ENCODE measurements around the gene RCBTB1. TPM values are rescaled to one million over a fixed set of nuclear protein-coding genes. Genes with fewer than 3 reads are reported as not detected.
"Not testable (repeated sequence)": the region's sequence is repeated elsewhere in the genome, so short reads cannot be mapped to it uniquely, and the experiment has no call there.

Gene RCBTB1
- polyA plus RNA-seq, 1 of the 3 experiments (the other 2 are of a cell fraction): 13.2 TPM

GRCh38 chr13:49594576-49594975, 9.2 kb upstream of the RCBTB1 start (continued):
- no peak for TF ChIP-seq FOXM1 (IDR thresholded peaks at IDR 0.05; ENCODE audit: low read depth)
- TF ChIP-seq TAF1 (IDR thresholded peaks at IDR 0.05; ENCODE audit: borderline replicate concordance, low read depth, low read length): no peak
- no peak for TF ChIP-seq FOSL2 (IDR thresholded peaks at IDR 0.05; ENCODE audit: borderline replicate concordance, low read depth)
- no peak for TF ChIP-seq RAD21 (IDR thresholded peaks at IDR 0.05; ENCODE audit: low read length)

DNA sequence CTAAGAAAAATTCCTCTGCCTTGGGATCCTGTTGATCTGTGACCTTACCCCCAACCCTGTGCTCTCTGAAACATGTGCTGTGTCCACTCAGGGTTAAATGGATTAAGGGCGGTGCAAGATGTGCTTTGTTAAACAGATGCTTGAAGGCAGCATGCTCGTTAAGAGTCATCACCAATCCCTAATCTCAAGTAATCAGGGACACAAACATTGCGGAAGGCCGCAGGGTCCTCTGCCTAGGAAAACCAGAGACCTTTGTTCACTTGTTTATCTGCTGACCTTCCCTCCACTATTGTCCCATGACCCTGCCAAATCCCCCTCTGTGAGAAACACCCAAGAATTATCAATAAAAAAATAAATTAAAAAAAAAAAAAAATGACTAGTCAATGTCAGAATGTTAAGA, 8.5 kb upstream of the RCBTB1 start:
- H3K9ac ChIP-seq; H2AFZ ChIP-seq (ENCODE audit: low read depth); H3K4me3 ChIP-seq (ENCODE audit: low read depth in 2 of 2, low read length in 1 of 2); DNase-seq; H3K79me2 ChIP-seq (ENCODE audit: insufficient read depth); H3K9me3 ChIP-seq; H3K9me2 ChIP-seq; H3K4me2 ChIP-seq; H3K36me3 ChIP-seq (replicated peaks in 1 of 2; ENCODE audit: control insufficient read depth in 1 of 2, insufficient read depth in 2 of 2, low read length in 1 of 2); H3K4me1 ChIP-seq (ENCODE audit: control insufficient read depth in 1 of 2, insufficient read depth in 2 of 2, low read depth in 1 of 2, low read length in 1 of 2); H3K27ac ChIP-seq (ENCODE audit: low read depth in 2 of 2, low read length in 1 of 2); POLR2A ChIA-PET; H4K20me1 ChIP-seq (ENCODE audit: insufficient read depth); H3K27me3 ChIP-seq (ENCODE audit: insufficient read depth); H3F3A ChIP-seq (replicated peaks; ENCODE audit: insufficient read depth): not testable (repeated sequence)
- WGBS (ENCODE audit: low lambda C conversion rate): no CpG with 5 or more reads among the region's 4 CpGs
- CTCF ChIA-PET: interaction anchor here (1.2 kb wide), 1 partner anchor 13 kb away, joined by 3 read pairs; no protein-coding TSS in a partner anchor

DNA sequence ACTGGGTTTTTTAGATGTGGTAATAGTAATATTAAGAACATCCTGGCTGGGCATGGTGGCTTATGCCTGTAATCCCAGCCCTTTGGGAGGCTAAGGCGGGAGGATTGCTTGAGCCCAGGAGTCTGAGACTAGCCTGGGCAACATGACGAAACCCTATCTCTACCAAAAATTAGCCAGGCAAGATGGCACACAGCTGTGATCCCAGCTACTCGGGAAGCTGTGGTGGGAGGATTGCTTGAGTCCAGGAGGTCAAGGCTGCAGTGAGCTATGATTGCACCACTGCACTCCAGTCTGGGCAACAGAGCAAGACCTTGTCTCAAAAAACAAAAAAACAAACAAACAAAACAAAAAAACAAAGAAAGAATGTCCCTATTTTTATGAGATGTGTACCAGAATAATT, 5.4 kb upstream of the RCBTB1 start:
- H3K9ac ChIP-seq; H3K4me3 ChIP-seq (ENCODE audit: low read depth in 2 of 2, low read length in 1 of 2); POLR2A ChIA-PET; H3K4me1 ChIP-seq (ENCODE audit: control insufficient read depth in 1 of 2, insufficient read depth in 2 of 2, low read depth in 1 of 2, low read length in 1 of 2); H3F3A ChIP-seq (replicated peaks; ENCODE audit: insufficient read depth); H2AFZ ChIP-seq (ENCODE audit: low read depth); H3K9me2 ChIP-seq; H4K20me1 ChIP-seq (ENCODE audit: insufficient read depth); DNase-seq; H3K27ac ChIP-seq (ENCODE audit: low read depth in 2 of 2, low read length in 1 of 2); H3K79me2 ChIP-seq (ENCODE audit: insufficient read depth); H3K4me2 ChIP-seq; H3K36me3 ChIP-seq (replicated peaks in 1 of 2; ENCODE audit: control insufficient read depth in 1 of 2, insufficient read depth in 2 of 2, low read length in 1 of 2); H3K27me3 ChIP-seq (ENCODE audit: insufficient read depth); H3K9me3 ChIP-seq: not testable (repeated sequence)
- 77% methylated on average over 3 of the region's 3 CpGs for WGBS (ENCODE audit: low lambda C conversion rate)
- CTCF ChIA-PET: interaction anchor here (1.7 kb wide), 1 partner anchor 16 kb away, joined by 6 read pairs; no protein-coding TSS in a partner anchor

GRCh38 chr13:49587311-49587847, 2.0 kb upstream of the RCBTB1 start:
- no peaks in the 10 kb centered on the region for H3K9me2 ChIP-seq
- no peak for TF ChIP-seq CHD2 (IDR thresholded peaks at IDR 0.05; ENCODE audit: low read length, partially characterized antibody)
- TF ChIP-seq MEF2A (IDR thresholded peaks at IDR 0.05; ENCODE audit: borderline replicate concordance, low read depth): no peak
- TF ChIP-seq USF2 (IDR thresholded peaks at IDR 0.05; ENCODE audit: borderline replicate concordance, low read depth, low read length): no peak
- TF ChIP-seq SIN3A (IDR thresholded peaks at IDR 0.05; ENCODE audit: borderline replicate concordance, low read depth, low read length): no peak
- no peak for TF ChIP-seq RXRA (IDR thresholded peaks at IDR 0.05; ENCODE audit: borderline replicate concordance, low read depth)
- TF ChIP-seq EP300 (IDR thresholded peaks at IDR 0.05; ENCODE audit: borderline replicate concordance in 1 of 2, low read depth in 1 of 2, low read length in 1 of 2): no peak
- H3K27me3 ChIP-seq (ENCODE audit: insufficient read depth): no peaks in the 10 kb centered on the region
- H3K36me3 ChIP-seq (replicated peaks in 1 of 2; ENCODE audit: control insufficient read depth in 1 of 2, insufficient read depth in 2 of 2, low read length in 1 of 2): no peaks in the 10 kb centered on the region
- H3K79me2 ChIP-seq (ENCODE audit: insufficient read depth): peaks cover 27% of the 10 kb centered on the region
- H4K20me1 ChIP-seq (ENCODE audit: insufficient read depth): no peaks in the 10 kb centered on the region
- no peak for DNase-seq
- no peak overlapping the region for H3K9ac ChIP-seq
- no peaks in the 10 kb centered on the region for H3K9me3 ChIP-seq
- no peak overlapping the region for H3K4me3 ChIP-seq (ENCODE audit: low read depth in 2 of 2, low read length in 1 of 2)
- ChIA-PET POLR2A (no interaction called here), CTCF (no interaction called here)
- peaks cover 0 to 6% of the 10 kb centered on the region in 2 experiments; a peak in 2 of 4 replicates for H3K4me1 ChIP-seq (ENCODE audit: control insufficient read depth in 1 of 2, insufficient read depth in 2 of 2, low read depth in 1 of 2, low read length in 1 of 2)
- 62% methylated on average over 2 of the region's 2 CpGs for WGBS (ENCODE audit: low lambda C conversion rate)
- H2AFZ ChIP-seq (ENCODE audit: low read depth): peak overlapping the region; percentile 56; the same call in 1 of the 2 replicates
- H3K4me2 ChIP-seq: no peak overlapping the region
- no peak overlapping the region for H3K27ac ChIP-seq (ENCODE audit: low read depth in 2 of 2, low read length in 1 of 2)
- peaks cover 9% of the 10 kb centered on the region for H3F3A ChIP-seq (replicated peaks; ENCODE audit: insufficient read depth)
